Colon (tissue), 2 donors: ENCODE data around the gene KCNQ1OT1.

Experiments used
- FAIRE-seq: peaks from 2 replicates; lab custom pipeline; 2012; peaks lifted over from hg19 to GRCh38; lab: Jason Lieb, UNC
- donor health status: control.
- donor health status: control.

The KCNQ1OT1 gene

DNA sequence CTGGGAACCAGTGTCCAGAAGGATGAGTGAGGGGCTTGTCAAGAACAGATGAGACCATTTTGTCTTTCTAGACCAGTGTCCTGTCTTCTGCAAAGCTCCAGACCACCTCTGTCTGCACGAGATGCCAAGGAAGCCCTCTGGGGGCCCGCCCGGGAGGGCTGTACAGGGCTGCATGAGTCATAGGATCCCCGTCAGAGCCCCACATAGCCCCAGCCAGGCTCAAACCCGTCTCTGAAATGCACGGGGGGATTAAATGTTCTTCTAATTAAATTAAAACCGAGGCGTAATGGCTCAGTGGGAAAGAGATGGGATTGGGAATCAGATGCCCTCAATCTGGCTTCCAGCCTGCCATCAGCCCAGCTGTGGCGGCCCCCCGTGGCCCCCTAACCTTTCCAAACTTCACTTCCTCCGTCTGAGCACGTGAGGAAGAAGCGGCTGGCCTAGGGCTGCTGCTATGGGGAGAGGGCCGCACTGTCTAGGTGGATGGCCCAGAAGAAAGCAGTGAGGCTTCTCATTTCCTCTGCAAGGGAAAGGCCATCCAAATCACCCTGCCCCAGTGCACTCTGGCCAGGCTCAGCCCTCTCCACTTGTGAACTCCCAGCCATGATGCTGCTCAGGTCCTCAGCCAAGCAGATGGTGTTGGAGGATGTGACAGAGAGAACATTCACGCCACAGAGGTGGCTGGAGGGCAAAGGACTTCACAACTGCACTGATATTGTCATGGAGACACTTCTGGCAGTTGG is 32.8 kb downstream of the KCNQ1OT1 start:
- no peak for FAIRE-seq

DNA sequence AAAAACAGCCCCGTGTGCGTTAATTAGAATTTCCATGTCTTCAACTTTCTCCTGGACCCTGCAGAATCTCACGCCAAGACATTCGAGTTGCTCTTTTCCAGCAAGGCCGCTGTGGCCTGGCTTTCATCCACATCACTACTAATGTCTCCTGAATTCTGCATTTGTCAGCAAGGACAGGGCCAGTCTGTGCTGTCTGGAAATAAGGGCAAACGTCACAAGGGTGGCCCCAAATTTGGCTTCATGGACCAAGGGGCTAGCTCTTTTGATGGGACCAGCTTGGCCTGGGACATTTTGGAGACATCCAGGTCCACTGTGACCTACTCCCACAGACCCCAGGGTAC is 33.4 kb downstream of the KCNQ1OT1 start:
- FAIRE-seq, result no peak

GRCh38 chr11:2665526-2666400 is 34.0 kb downstream of the KCNQ1OT1 start:
- no peak for FAIRE-seq

GRCh38 chr11:2664791-2665525 is 34.8 kb downstream of the KCNQ1OT1 start:
- no peak for FAIRE-seq

DNA sequence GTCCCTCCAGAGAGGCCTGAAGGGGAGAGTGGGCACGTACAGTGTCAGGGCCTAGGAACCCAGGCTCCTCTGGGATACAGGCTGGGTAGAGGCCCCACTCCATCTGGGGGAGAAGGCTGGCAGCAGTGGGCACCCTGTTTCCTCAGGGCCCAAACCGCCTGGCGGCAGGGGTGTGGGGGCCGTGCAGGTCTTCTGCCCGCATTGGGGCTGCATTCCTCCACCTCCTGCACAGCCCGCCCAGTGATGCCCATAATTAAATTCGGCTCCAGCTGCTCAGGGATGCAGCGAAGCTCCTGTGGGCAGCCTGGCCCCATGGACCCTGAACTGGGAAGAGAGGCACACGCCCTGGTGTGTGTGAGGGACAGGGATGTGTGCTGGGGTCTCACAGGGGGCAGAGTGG is 35.4 kb downstream of the KCNQ1OT1 start:
- FAIRE-seq, result no peak

DNA sequence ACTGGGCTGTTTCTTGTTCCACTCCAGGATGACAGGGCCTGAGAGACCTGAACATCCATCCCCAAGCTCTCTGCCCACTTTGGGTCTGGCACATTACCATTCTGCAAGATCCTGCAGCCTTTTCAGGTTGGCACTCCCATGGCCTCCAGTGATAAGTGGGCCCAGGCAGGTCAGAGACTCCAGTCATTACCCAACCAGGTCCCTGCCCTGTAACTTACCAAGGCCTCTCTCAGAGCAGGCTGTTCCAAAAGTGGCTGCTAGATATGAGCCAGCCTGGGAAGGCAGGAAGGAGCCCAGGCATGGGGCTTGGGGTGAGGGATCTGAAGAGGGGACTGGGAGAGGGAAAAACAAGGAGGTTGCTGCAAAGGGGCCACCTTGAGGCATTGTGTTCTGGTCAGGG is 35.9 kb downstream of the KCNQ1OT1 start:
- no peak for FAIRE-seq

DNA sequence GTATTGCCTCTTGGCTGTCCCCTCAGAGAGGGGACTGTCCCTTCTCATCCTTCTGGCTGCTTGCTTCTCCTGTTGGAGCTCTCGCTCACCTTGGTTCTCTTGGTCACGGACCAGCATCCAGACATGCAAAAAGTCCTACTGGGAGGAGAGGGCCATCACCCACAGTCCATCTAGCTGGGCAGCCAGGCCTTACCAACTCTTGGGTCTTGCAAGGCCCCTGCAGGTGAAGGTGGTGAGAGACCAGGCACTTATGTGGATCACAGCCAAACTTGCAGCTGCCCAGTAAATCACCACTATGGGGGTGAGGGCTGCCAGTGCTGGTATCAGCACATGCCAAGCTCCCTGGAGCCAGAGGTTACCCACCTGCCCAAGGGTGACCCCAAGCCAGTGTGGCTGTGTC is 36.3 kb downstream of the KCNQ1OT1 start:
- FAIRE-seq, result no peak

GRCh38 chr11:2662430-2663299 is 37.1 kb downstream of the KCNQ1OT1 start:
- no peak for FAIRE-seq

DNA sequence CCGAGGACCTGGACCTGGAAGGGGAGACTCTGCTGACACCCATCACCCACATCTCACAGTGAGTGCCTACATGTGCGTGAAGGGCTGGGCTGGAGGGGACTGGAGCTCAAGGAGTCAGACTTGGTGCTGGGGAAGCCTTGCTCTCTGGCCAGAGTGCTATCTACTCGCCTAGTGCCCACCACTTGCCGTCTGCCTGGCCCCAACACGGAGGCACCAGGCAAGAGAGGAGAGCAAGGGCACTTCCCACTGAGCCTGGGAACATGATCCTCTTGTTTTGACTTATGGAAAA is 37.8 kb downstream of the KCNQ1OT1 start:
- FAIRE-seq, result no peak

DNA sequence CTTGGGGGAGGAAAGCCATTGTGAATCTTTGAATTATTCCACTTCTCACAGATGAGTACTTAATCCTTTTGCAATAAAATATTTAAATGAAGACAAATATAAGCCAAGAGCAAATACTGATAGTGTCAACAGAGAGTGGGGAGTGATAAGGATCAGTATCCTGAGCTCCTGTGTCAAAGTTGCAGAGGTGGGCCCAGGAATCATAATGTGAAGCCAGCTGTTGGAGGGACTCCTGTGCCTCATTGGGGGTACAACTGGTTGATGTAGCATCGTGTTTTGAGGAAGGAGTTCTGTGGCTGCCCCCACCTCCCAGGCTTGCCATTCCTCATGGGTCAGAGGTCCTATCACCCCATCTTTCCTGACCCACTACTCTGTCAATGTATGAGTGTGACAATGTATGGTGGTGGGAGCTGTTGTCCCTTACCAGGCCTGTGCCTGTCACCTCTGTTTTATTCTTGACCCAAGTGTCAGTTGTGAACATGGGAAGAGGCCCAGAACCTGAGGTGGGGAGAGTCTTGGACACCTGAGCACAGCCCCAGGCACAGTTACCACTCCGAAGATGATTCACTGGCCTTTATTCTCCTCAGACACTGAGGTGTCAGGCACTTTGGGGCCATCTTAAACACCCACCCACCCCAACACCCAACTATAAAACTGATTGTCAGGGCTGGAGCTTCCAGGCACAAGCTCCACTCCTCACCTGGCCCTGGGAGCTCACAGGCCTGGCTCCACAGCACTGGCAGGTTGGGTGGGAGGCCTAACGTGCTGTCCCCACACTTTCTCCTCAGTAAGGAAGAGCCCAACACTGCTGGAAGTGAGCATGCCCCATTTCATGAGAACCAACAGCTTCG is 38.4 kb downstream of the KCNQ1OT1 start:
- no peak for FAIRE-seq

GRCh38 chr11:2660357-2660939 is 39.3 kb downstream of the KCNQ1OT1 start:
- no peak for FAIRE-seq

- no peak for FAIRE-seq
Observed at GRCh38 chr11:2657697-2658284, 42.0 kb downstream of the KCNQ1OT1 start.

DNA sequence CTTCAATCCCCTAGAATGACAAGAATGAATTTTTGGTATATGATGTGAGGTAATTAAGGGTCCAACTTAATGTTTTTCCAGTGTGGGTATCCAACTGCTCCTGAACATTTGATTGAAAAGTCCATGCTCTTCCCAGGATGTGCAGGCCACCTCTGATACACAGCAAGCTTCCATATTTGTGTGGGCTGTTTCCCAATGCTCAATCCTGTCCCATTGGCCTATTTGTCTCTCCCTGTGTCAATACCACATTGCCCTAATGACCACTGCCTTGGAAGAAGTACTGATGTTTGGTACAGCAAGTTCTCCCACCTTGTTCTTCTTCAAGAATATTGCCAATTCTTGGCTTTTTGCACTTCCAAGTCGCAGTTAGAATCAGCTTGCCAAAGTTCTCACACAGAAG is 42.9 kb downstream of the KCNQ1OT1 start:
- FAIRE-seq, result no peak

- FAIRE-seq, result no peak
Observed at GRCh38 chr11:2655834-2656622, 43.8 kb downstream of the KCNQ1OT1 start.

DNA sequence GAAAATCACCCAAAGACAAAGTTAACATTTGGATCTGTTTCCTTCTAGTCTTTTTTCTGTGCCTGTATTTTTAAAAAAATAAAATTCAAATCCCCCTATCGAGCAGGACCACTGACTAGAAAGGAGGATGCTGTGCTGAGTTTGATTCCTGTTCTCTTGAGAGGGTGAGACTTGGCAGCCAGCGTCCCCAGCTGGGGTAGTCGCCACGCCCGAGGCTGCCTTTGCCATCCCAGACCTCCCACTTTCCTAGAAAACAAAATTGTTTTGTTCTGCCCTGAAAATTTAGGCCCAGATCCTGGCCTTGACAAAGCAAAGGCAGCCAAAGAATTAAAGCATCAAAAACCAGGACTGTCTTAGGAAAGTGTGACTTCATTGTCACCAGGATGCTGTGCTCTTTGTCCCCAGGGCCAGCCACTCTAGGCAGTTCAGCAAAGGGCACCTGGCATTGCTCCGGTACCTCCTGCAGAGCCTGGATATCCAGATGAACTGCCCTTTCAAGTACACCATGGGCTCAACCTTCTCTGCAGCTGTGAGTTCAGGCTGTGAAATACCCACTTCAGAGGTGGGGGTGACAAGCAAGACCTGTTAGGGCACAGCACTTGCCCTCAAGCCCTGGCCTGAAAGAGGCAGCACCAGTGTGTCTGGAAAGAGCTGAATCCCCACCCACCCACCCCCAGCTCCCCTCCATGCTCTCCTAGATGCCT is 44.6 kb downstream of the KCNQ1OT1 start:
- no peak for FAIRE-seq

- no peak for FAIRE-seq
Observed at GRCh38 chr11:2653930-2654739, 45.7 kb downstream of the KCNQ1OT1 start.

- FAIRE-seq, result no peak
Observed at GRCh38 chr11:2653198-2653551, 46.6 kb downstream of the KCNQ1OT1 start.
